Endothelial cell of umbilical vein (primary cell): Measurements from ENCODE around the gene BCAS4. TPM values are rescaled to one million over a fixed set of nuclear protein-coding genes. Genes with fewer than 3 reads are reported as not detected.

Experiments
- BruUV-seq: library from RNA; stranded (reverse); fragments of 400-500 nt; replicated peaks from 2 replicates; lab custom pipeline; 2021; lab: Mats Ljungman, UMichigan
- CTCF ChIA-PET: fragments of 300-600, 350-600 bp; sonication (Branson Sonifier 250); formaldehyde crosslinking; loops from one replicate; lab custom pipeline; 2021; ENCODE audit warnings: antibody characterized with exemption, inconsistent platforms; lab: Charles Lee
- POLR2A ChIA-PET: fragments of 300-600, 350-600 bp; sonication (Branson Sonifier 250); formaldehyde crosslinking; loops from one replicate; lab custom pipeline; 2021; ENCODE audit warnings: antibody characterized with exemption, inconsistent platforms; lab: Charles Lee
- DNase-seq: peaks from one replicate; pipeline ENCODE4 v3.0.0-alpha.2; 2011; ENCODE audit warnings: low read depth, low spot score
- FAIRE-seq: peaks from 2 replicates; lab custom pipeline; 2011; peaks lifted over from hg19 to GRCh38; lab: Jason Lieb, UNC
- H2AFZ ChIP-seq: 2 replicates; pipeline ENCODE4 v1.6.0; 2012; ENCODE audit warnings: low read depth, low read length, control low read depth, inconsistent platforms
- H3K27ac ChIP-seq: 2 replicates; pipeline ENCODE4 v1.5.1; 2011; ENCODE audit warnings: low read depth, mild to moderate bottlenecking, control low read depth, low read length, moderate library complexity; ENCODE audit not compliant: insufficient read depth
- H3K27me3 ChIP-seq, 2 experiments: 2 replicates each; pipeline versions ENCODE4 v1.6.0 to v1.6.1; 2011; ENCODE audit warnings: low read length in 2 of 2, mixed read lengths in 1 of 2; ENCODE audit not compliant: control insufficient read depth in 2 of 2, insufficient read depth in 2 of 2
- H3K36me3 ChIP-seq, 2 experiments: 2 replicates in 1 of 2; 3 replicates in 1 of 2; pipeline ENCODE4 v1.5.1; 2011; ENCODE audit warnings: low read length in 2 of 2, mild to moderate bottlenecking in 1 of 2, moderate library complexity in 1 of 2; ENCODE audit not compliant: control insufficient read depth in 2 of 2, insufficient read depth in 2 of 2; ENCODE audit errors: extremely low read depth in 1 of 2
- H3K4me1 ChIP-seq: 3 replicates; pipeline ENCODE4 v1.5.1; 2011; ENCODE audit warnings: mild to moderate bottlenecking, low read length; ENCODE audit not compliant: control insufficient read depth, insufficient read depth; ENCODE audit errors: extremely low read depth
- H3K4me2 ChIP-seq: 2 replicates; pipeline ENCODE4 v1.6.1; 2011; ENCODE audit warnings: low read length, control low read depth, mixed read lengths; ENCODE audit not compliant: insufficient read depth
- H3K4me3 ChIP-seq, 3 experiments: fragments of 200-600 bp in 1 of 3; sonication (generic), shearing (Covaris generic) in 1 of 3; replicated peaks in 1 of 3; 2 replicates each; pipeline ENCODE4 v1.5.1; 2011 to 2016; ENCODE audit warnings: control low read depth in 3 of 3, low read length in 3 of 3, mild to moderate bottlenecking in 2 of 3, inconsistent platforms in 1 of 3, low read depth in 1 of 3, moderate library complexity in 1 of 3; ENCODE audit not compliant: insufficient read depth in 1 of 3
- H3K79me2 ChIP-seq: 2 replicates; pipeline ENCODE4 v1.6.0; 2012; ENCODE audit warnings: low read length, inconsistent platforms; ENCODE audit not compliant: control insufficient read depth, insufficient read depth
- H3K9ac ChIP-seq: replicated peaks from 2 replicates; pipeline ENCODE3; 2011; ENCODE audit warnings: low read length, control low read depth; ENCODE audit not compliant: insufficient read depth; ENCODE audit errors: extremely low read depth
- H3K9me1 ChIP-seq: replicated peaks from 3 replicates; pipeline ENCODE4 v1.6.0; 2011; ENCODE audit warnings: mild to moderate bottlenecking, low read length; ENCODE audit not compliant: control insufficient read depth, insufficient read depth; ENCODE audit errors: extremely low read depth
- H3K9me3 ChIP-seq: replicated peaks from 2 replicates; pipeline ENCODE4 v1.5.1; 2012; ENCODE audit warnings: low read length, inconsistent platforms; ENCODE audit not compliant: control insufficient read depth, insufficient read depth
- H4K20me1 ChIP-seq: replicated peaks from 2 replicates; pipeline ENCODE3; 2011; ENCODE audit warnings: mild to moderate bottlenecking, low read length; ENCODE audit not compliant: control insufficient read depth, insufficient read depth; ENCODE audit errors: extremely low read depth
- EZH2 ChIP-seq: IDR thresholded peaks from 2 replicates; pipeline ENCODE4 v1.6.1; 2012; ENCODE audit warnings: borderline replicate concordance, low read depth, mild to moderate bottlenecking, moderate library complexity, low read length, inconsistent platforms; ENCODE audit not compliant: severe bottlenecking
- FOS ChIP-seq: IDR thresholded peaks from 2 replicates; pipeline ENCODE4 v1.6.1; 2011; ENCODE audit warnings: mild to moderate bottlenecking, low read length, moderate library complexity, borderline replicate concordance; ENCODE audit not compliant: insufficient read depth
- GATA2 ChIP-seq: IDR thresholded peaks from 2 replicates; pipeline ENCODE4 v1.7.0; 2011; ENCODE audit warnings: low read depth, mild to moderate bottlenecking, moderate library complexity, mixed read lengths, low read length; ENCODE audit not compliant: insufficient read length, insufficient read depth
- JUN ChIP-seq: IDR thresholded peaks from 2 replicates; pipeline ENCODE4 v1.6.1; 2011; ENCODE audit warnings: borderline replicate concordance, low read depth; ENCODE audit not compliant: insufficient read length, insufficient read depth
- MAX ChIP-seq: IDR thresholded peaks from 2 replicates; pipeline ENCODE4 v1.6.1; 2011; ENCODE audit not compliant: insufficient read depth, insufficient read length
- MYC ChIP-seq: IDR thresholded peaks from one replicate; pipeline ENCODE4 v1.6.1; 2011; ENCODE audit warnings: mild to moderate bottlenecking, low read depth, low read length
- POLR2A ChIP-seq: IDR thresholded peaks from 2 replicates; pipeline ENCODE4 v1.6.1; 2012; ENCODE audit warnings: low read depth, mild to moderate bottlenecking, control low read depth, low read length
- POLR2AphosphoS5 ChIP-seq: IDR thresholded peaks from 2 replicates; pipeline ENCODE4 v1.6.1; 2012; ENCODE audit warnings: low read depth, mild to moderate bottlenecking, control low read depth, low read length, moderate library complexity; ENCODE audit not compliant: insufficient read depth
- dilution Hi-C: fragments of 300-500 bp; cut with MboI; formaldehyde crosslinking; loops from one replicate; pipeline ENCODE4 v1.15.0; 2019; ENCODE audit warnings: low sequenced_read_pairs; ENCODE audit not compliant: extremely low pct_ligation_motif_present
- intact Hi-C: fragments of 100-400 bp; cut with micrococcal nuclease; formaldehyde crosslinking; loops from one replicate; pipeline ENCODE4 v1.10.0; 2022
- polyA plus RNA-seq, 4 experiments: library from polyadenylated mRNA; depleted of rRNA in 3 of 4; stranded (reverse) in 3 of 4; unstranded in 1 of 4; fragments of >200 nt; gene quantifications; 2 replicates each; pipeline versions ENCODE4 v1.2.1 to v1.2.3, GENCODE V29; 2011 to 2012; ENCODE audit warnings: missing spikeins in 1 of 4
- total RNA-seq: library from RNA; stranded (reverse); gene quantifications from 2 replicates; pipeline ENCODE4 v1.2.3, GENCODE V29; 2021
- TF ChIP-seq, protein P1 (sequence below), 2 donors: IDR thresholded peaks; 1 replicate in 1 of 2; 2 replicates in 1 of 2; pipeline ENCODE4 v1.5.1; 2011; ENCODE audit warnings: low read length in 2 of 2, mild to moderate bottlenecking in 2 of 2, moderate library complexity in 2 of 2, control low read depth in 1 of 2, inconsistent platforms in 1 of 2, low read depth in 1 of 2; ENCODE audit not compliant: insufficient read depth in 1 of 2; ENCODE audit errors: extremely low read depth in 1 of 2

Gene BCAS4
- total and polyA plus RNA-seq, 2 donors (not counting 3 experiments of a cell fraction or from before 2014, with no cell fraction given), result 1.0 to 1.5 TPM

- intact Hi-C loops (no loop called here), dilution Hi-C loops (no loop called here)
- no peak overlapping the region for H2AFZ ChIP-seq
- FAIRE-seq (no peak), DNase-seq (no peak)
- no peaks in the 10 kb centered on the region for H3K4me1 ChIP-seq
- H3K4me2 ChIP-seq, result no peak overlapping the region
- no peak for TF ChIP-seq POLR2A
- no peak for TF ChIP-seq GATA2
- TF ChIP-seq FOS, result no peak
- no peak for TF ChIP-seq EZH2
- no peak for TF ChIP-seq MAX
- TF ChIP-seq, protein P1, sequence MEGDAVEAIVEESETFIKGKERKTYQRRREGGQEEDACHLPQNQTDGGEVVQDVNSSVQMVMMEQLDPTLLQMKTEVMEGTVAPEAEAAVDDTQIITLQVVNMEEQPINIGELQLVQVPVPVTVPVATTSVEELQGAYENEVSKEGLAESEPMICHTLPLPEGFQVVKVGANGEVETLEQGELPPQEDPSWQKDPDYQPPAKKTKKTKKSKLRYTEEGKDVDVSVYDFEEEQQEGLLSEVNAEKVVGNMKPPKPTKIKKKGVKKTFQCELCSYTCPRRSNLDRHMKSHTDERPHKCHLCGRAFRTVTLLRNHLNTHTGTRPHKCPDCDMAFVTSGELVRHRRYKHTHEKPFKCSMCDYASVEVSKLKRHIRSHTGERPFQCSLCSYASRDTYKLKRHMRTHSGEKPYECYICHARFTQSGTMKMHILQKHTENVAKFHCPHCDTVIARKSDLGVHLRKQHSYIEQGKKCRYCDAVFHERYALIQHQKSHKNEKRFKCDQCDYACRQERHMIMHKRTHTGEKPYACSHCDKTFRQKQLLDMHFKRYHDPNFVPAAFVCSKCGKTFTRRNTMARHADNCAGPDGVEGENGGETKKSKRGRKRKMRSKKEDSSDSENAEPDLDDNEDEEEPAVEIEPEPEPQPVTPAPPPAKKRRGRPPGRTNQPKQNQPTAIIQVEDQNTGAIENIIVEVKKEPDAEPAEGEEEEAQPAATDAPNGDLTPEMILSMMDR (IDR thresholded peaks at IDR 0.05; ENCODE audit: extremely low read depth in 1 of 2, insufficient read depth in 1 of 2, low read depth in 1 of 2, low read length in 2 of 2), result no peak
- no peak for TF ChIP-seq POLR2AphosphoS5
- TF ChIP-seq JUN, result no peak
- TF ChIP-seq MYC, result no peak
- ChIA-PET POLR2A (no interaction called here), CTCF (no interaction called here)
- no peaks in the 10 kb centered on the region for H3K9me1 ChIP-seq
- BruUV-seq, result no TSS peak
- no peak overlapping the region for H3K4me3 ChIP-seq
- no peaks in the 10 kb centered on the region for H3K79me2 ChIP-seq
- H4K20me1 ChIP-seq, result no peaks in the 10 kb centered on the region
- no peak overlapping the region for H3K9ac ChIP-seq
- H3K9me3 ChIP-seq, result no peaks in the 10 kb centered on the region
- H3K27ac ChIP-seq, result no peak overlapping the region
- H3K27me3 ChIP-seq, result no peaks in the 10 kb centered on the region
- no peaks in the 10 kb centered on the region for H3K36me3 ChIP-seq
Observed at GRCh38 chr20:50877232-50877743, 82.4 kb downstream of the BCAS4 start.
